IPS DF 4.7 (cell line): ENCODE data around the gene WWOX.
"Not testable (repeated sequence)": the region's sequence is repeated elsewhere in the genome, so short reads cannot be mapped to it uniquely, and the experiment has no call there.

Source experiments
- DNase-seq: peaks from one replicate; pipeline ENCODE4 v3.0.0-alpha.2; 2013; ENCODE audit warnings: low spot score; ENCODE audit errors: extremely low read depth

The WWOX gene

DNA sequence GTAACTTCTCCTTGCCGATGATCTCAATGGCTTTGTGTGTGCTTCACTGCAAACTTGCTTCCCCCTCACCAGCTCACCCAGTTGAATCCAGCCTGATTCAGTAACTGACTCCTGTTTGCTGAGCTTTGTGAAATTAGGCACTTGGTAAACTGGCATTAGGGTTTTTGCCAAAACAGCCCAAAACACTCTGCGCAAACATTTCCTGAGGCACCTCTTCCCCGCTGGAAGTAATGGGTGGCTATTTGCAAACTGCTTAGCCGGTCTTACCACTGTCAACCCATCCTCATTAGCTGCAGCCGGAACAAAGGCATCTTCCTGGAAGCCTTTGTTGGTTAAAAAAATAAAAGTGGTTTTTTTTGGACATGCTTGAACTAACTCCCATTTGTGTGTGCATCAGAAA, 1147.9 kb downstream of the WWOX start:
- no peak for DNase-seq

DNA sequence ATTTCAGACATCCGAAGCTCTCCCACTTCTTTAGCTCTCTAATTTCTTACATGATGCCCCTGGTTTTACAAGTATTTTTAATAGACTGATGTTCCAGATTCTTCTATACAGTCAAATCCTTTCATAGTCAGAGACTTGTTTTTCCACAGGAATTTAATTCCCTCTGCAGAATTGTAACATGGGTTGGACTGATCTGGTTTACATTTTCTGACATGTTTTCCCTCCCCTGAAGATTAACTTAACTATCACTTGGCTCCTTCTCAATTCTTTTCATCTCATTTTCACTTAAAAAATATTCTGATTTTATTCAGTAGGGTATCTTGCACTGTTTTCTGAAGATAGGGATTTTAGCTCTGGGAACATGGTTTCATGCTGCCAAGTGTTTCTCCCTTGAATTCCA, 1148.9 kb downstream of the WWOX start:
- DNase-seq: no peak

DNA sequence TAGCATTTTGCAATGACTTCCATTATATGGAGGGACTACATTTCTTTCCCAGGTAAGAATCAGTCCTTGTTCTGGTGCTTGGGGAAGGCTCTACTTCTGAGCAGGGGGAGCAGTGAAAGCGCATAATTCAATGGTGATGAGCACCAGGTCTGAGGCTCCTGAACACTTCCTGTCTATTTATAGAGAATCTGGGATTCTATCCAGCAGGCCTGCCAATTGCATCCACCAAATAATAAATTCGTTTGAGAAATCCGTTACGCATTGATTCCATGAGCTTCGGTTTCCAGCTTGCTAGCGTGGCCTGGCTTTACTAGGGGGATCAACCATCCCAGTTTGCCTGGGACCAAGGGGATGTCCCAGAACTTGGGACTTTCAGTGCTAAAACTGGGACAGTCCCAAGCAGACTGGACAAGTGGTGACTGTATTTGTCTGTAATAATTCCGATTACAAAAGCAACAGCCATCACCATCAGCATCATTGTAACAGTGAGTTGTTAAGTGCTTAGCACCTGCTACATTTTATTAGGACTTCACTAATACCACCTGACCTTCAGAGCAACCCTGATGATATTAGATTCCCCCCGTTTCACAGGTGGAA, 1151.1 kb downstream of the WWOX start:
- DNase-seq: no peak

DNA sequence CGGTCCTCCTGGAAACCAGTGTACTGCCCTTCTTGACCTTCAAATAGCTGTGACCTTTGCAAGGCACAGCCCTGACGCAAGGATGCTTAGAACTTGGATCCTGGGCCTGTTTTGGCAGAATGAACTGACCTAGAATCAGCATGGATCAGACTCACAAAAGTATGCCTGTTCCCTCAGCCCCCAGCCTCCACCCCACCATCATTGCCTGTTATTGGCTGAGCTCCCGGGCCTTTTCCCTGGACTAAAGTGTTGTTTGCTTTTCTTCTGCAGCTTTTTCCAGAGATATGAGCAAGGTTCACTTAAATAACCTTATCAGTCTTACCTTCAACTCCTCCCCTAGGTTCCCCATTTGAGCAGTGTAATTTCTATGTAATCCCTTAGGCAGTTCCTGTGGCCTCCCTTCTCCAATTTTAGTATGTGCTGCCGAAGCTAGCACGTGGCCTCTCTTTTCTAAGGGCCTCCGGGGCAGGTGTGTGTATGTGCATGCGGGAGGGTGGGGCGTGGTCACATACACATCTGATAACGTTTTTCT, 1153.7 kb downstream of the WWOX start:
- DNase-seq: no peak

DNA sequence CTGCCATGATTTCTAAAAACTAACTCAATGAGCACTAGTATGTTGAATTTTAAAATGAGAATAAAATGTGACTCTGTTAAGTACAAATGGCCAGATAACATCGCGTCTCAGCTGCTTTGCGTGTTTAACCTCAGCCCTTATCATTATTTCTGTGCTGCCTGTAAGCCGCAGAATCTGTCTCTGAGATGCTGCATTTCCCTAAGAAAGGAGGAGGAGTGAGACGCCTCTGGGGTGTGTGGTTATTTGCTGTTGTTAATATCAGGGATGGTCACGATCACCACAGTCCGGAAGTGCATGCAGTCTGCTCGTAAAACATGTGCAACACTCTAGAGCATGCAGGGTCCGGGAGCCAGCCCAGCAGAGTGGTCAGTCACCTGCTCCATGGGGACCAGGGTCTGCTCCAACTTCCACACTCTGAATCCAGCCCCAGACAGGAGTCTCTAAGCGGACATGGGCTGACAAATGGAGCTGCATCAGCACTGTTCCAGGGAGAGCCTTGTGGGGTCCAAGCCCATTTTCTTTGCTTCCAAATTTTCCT, 1158.6 kb downstream of the WWOX start:
- no peak for DNase-seq

DNA sequence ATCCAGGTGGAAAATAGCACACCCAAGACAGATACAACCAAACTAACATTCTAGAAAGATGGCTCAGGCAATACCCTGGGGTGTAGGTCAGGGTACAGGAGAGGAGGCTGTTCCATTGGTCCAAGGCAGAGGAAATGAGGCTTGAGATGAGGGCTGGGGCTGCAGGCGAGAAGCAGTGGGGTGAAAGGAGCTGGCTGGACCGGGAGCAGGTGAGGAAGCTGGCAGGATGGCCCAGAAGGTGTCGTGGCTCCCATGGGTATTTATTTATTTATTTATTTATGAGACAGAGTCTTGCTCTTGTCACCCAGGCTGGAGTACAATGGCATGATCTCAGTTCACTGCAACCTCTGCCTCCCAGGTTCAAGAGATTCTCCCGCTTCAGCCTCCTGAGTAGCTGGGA, 1161.4 kb downstream of the WWOX start:
- not testable (repeated sequence) for DNase-seq

DNA sequence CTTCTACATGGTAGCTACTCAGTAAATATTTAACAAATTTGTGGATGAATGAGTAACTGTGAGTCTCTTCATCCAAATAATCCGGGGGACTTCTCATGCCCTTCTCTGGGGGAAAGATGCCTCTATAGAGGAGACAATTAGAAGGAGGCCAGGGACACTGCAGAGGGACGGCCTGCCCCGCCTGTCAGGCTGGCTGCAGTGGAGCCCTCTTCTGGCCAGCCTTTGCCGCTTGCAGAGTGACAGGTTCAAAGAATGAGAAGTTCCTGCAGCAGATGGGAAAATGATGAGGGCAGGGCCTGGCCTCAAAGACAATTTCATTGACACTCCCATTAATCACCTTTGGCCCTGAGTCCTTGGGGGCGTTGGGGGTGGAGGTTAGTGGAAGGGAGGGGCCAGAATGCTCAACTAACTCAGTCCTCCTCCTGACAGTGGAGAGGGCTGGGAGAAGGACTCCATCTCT, 1162.1 kb downstream of the WWOX start:
- DNase-seq: peak; percentile 16

DNA sequence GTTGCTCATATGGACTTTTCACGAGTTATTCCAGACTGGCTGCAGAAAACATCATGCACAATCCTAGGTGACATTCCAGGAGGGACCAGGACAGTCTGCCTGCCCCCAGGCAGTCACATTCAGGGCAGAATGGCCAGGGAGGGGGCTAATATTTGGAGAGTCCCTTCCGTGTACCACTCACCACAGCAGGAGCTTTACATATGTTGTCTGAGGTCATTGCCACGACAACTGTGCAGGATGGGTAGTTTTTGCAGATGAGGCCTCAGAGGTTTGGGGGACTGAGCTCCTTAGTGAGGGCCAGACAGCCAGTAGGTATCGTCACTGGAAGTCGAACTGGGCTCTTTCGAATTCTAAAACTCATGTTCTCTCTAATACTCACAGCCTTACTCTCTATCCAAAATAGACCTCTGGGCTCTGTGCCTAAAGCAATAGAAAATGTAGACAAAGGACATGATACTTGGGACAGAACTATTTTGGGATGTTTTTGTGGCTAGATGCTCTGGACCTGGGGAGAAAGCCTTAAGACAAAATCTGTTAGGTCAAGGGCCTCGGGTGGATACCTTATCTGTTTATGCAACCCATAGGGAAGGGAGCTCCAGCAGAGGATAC, 1162.6 kb downstream of the WWOX start:
- DNase-seq: no peak
